ENCODE data around the gene ABCC5. TPM values are rescaled to one million over a fixed set of nuclear protein-coding genes. Genes with fewer than 3 reads are reported as not detected.

The ABCC5 gene
- total RNA-seq, 1 experiment from 2014 or later, result 37.6 TPM

DNA sequence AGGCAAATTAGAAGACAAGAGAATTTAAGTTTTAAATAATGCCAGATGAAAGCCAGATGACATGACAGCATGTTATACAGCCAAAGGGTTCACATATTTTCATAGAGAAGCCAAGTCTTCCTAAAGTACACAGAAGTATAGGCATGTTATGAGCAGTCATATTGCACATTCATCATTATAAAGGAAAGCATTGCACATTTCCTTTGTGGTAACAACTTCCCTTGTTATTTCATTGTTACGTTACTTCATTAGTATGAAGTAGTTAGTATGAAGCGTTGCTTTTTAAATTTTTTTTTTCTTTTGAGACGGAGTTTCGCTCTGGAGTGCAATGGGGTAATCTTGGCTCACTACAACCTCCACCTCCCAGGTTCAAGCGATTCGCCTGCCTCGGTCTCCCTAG is 4.6 kb upstream of the ABCC5 start:
- H3K27ac Mint-ChIP-seq, result no peak overlapping the region
- H3K9me3 Mint-ChIP-seq, result no peaks in the 10 kb centered on the region; a peak in 1 of 5 replicates
- Histone ChIP-seq H3K9ac (ENCODE audit: extremely low read depth, insufficient read length, low read length) (no peak overlapping the region), H3K4me2 (ENCODE audit: insufficient read depth, insufficient read length, low read length) (no peak overlapping the region), H2BK5ac (ENCODE audit: insufficient read length, low read length) (no peak overlapping the region), H3T11ph (ENCODE audit: low read length) (no peak overlapping the region), H2AK5ac (ENCODE audit: insufficient read length, low read length) (no peak overlapping the region), H2BK120ac (ENCODE audit: low read depth, low read length, poor library complexity, severe bottlenecking) (no peak overlapping the region), H3K9me3 (ENCODE audit: control insufficient read depth, low read depth, low read length) (no peaks in the 10 kb centered on the region), H2BK15ac (ENCODE audit: low read depth, low read length) (no peak overlapping the region), H3K27me3 (ENCODE audit: insufficient read depth, low read length) (no peaks in the 10 kb centered on the region), H3K4me1 (ENCODE audit: insufficient read depth, low read length) (no peaks in the 10 kb centered on the region), H3K79me1 (ENCODE audit: insufficient read depth, low read depth, low read length, poor library complexity, severe bottlenecking) (no peaks in the 10 kb centered on the region), H3K18ac (ENCODE audit: insufficient read length, low read depth, low read length) (no peak overlapping the region), H4K91ac (ENCODE audit: insufficient read length, low read depth, low read length) (no peak overlapping the region), H3K4ac (ENCODE audit: low read depth, low read length) (no peak overlapping the region), H2AFZ (ENCODE audit: low read length) (no peak overlapping the region), H2BK20ac (ENCODE audit: low read depth, low read length, poor library complexity, severe bottlenecking) (no peak overlapping the region), H3K23ac (ENCODE audit: insufficient read length, low read depth, low read length) (no peak overlapping the region), H4K5ac (ENCODE audit: insufficient read length, low read depth, low read length) (no peak overlapping the region), H2BK12ac (ENCODE audit: insufficient read length, low read depth, low read length) (no peak overlapping the region), H3K14ac (ENCODE audit: insufficient read depth, low read length) (no peak overlapping the region), H3K27ac (ENCODE audit: insufficient read length, low read depth, low read length) (no peak overlapping the region), H3K79me2 (ENCODE audit: insufficient read depth, low read length) (no peaks in the 10 kb centered on the region), H3K56ac (ENCODE audit: insufficient read length, low read depth, low read length) (no peak overlapping the region), H4K20me1 (ENCODE audit: control insufficient read depth, insufficient read depth, insufficient read length) (no peaks in the 10 kb centered on the region), H4K8ac (replicated peaks; ENCODE audit: insufficient read length, low read depth, low read length) (no peak overlapping the region), H3K23me2 (ENCODE audit: insufficient read length, low read depth, low read length, poor library complexity, severe bottlenecking) (no peaks in the 10 kb centered on the region)
- H3K4me1 Mint-ChIP-seq, result peaks cover 5% of the 10 kb centered on the region in 2 experiments; a peak in 3 of 4 replicates
- DNase-seq, result no peak
- H3K36me3 Mint-ChIP-seq (ENCODE audit: insufficient read depth in 1 of 3, low read depth in 3 of 3), result no peaks in the 10 kb centered on the region
- no peak overlapping the region for H3K4me3 Mint-ChIP-seq
- TF ChIP-seq, protein P1, sequence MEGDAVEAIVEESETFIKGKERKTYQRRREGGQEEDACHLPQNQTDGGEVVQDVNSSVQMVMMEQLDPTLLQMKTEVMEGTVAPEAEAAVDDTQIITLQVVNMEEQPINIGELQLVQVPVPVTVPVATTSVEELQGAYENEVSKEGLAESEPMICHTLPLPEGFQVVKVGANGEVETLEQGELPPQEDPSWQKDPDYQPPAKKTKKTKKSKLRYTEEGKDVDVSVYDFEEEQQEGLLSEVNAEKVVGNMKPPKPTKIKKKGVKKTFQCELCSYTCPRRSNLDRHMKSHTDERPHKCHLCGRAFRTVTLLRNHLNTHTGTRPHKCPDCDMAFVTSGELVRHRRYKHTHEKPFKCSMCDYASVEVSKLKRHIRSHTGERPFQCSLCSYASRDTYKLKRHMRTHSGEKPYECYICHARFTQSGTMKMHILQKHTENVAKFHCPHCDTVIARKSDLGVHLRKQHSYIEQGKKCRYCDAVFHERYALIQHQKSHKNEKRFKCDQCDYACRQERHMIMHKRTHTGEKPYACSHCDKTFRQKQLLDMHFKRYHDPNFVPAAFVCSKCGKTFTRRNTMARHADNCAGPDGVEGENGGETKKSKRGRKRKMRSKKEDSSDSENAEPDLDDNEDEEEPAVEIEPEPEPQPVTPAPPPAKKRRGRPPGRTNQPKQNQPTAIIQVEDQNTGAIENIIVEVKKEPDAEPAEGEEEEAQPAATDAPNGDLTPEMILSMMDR (conservative IDR thresholded peaks at IDR 0.05), result no peak
- peaks cover 3% of the 10 kb centered on the region for H3K27me3 Mint-ChIP-seq (ENCODE audit: low read depth)
- WGBS (ENCODE audit: extremely low coverage, insufficient read length, low lambda C conversion rate), result no CpG with 5 or more reads among the region's 7 CpGs
